ENCODE results near the gene DENND6A. TPM values are rescaled to one million over a fixed set of nuclear protein-coding genes. Genes with fewer than 3 reads are reported as not detected.

The DENND6A gene, protein sequence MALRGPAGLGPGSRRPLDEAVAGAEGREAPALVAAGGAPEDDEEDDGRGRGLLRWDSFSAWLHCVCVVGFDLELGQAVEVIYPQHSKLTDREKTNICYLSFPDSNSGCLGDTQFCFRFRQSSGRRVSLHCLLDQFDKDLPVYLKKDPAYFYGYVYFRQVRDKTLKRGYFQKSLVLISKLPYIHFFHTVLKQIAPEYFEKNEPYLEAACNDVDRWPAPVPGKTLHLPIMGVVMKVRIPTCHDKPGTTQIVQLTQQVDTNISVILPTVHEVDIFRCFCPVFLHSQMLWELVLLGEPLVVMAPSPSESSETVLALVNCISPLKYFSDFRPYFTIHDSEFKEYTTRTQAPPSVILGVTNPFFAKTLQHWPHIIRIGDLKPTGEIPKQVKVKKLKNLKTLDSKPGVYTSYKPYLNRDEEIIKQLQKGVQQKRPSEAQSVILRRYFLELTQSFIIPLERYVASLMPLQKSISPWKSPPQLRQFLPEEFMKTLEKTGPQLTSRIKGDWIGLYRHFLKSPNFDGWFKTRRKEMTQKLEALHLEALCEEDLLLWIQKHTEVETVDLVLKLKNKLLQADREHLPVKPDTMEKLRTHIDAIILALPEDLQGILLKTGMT
- total RNA-seq: 16.2 and 18.1 TPM in 2 replicates

DNA sequence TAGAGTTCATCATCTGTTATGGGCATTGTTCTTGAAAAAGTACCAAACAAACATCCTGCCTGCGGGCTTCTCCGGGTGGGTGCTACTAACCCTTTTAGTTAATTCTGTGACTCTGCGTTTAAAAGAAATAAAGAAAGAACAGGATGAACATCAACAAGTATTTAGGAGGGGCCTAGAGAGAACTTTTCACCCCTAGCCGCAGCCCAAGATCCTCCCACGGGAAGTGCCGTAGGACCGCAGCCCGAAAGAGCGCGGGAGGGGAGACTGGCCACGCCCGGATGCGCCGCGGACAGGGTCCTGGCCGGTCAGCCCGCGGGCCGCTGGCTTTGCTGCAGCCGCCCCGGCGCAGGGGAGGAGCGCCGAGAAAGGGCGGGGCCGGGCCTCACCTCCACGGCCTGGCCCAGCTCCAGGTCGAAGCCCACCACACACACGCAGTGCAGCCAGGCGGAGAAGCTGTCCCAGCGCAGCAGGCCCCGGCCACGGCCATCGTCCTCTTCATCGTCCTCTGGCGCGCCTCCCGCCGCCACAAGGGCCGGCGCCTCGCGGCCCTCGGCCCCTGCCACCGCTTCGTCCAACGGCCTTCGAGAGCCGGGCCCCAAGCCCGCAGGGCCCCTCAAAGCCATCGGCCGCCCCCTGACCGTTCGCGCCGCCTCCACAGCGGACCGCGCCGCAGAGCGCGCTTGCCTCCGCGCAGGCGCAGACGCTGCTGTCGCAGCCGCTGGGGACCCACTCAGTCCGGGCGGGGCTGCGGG is at the start of gene DENND6A:
Gene DENND6A, minus strand, starts transcription at position 682 of the 752 bp plus-strand sequence. Its CDS starts 59 bp downstream, at position 623.

DNA sequence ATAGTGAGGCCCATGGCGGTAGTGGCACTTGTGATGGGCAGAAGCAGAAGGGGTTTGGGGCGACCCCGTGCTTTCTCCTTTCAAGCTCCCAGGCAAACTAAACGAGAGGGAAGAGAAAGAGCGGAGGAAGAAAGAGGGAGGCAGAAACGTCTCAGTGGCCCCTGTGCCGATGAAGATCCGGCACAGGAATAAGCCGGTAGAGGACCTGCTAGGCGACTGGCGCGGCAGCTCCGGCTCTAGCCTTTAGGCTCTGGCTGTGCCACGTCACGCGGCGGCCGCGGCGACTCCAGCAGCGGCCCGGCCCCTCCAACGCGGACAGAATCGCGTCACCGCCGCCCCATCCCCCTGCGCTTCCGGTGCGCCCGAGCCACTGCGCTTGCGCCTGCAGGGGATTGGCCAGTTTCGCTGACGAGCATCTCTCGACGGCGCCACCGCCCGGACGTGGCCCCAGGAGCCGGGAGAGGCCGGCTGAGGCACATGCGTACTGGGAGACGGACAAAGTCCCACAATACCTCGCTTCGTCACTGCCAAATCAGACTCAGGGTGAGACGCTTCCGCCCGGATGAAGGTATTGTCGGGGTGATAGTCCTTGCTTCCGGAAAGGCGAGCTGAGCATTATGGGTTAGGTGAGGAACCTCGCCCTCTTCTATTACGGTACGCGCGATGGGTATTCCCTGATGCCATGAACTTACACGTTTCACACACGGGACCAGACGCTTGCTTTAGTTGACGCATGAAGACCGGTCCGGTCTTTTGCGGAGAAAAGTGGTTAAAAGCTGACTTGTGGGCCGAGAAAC is 95.6 kb downstream of the DENND6A start, which contains the start of gene ARF4:
Gene ARF4, minus strand, starts transcription at position 218 of the 797 bp plus-strand sequence. Its CDS starts 204 bp downstream, at position 14.

Small RNA genes lying within 50 kb of the gene (small RNA-seq; reads per million reads assigned to genes)
- gene RNU6ATAC26P: not detected

Other genes with a start within 250 kb of the DENND6A start
- 0.11 and 0.39 TPM in 2 replicates for gene DNAH12, start 148.7 kb downstream of the DENND6A start, total RNA-seq
- 11.8 and 38.6 TPM in 2 replicates for gene PDE12, start 136.8 kb downstream of the DENND6A start, total RNA-seq
- gene ARF4, start 95.7 kb downstream of the DENND6A start, total RNA-seq: 218 and 395 TPM in 2 replicates
- gene SLMAP, start 63.2 kb upstream of the DENND6A start, total RNA-seq: 42.0 and 62.4 TPM in 2 replicates